PC-3 (cell line): ENCODE measurements around the gene LIF. TPM values are rescaled to one million over a fixed set of nuclear protein-coding genes. Genes with fewer than 3 reads are reported as not detected.
A peak's percentile ranks its signal among the peaks of the same experiment; 100 is the strongest.

ENCODE experiments used
- ATAC-seq: fragments of 200-7000 bp; cut with Tn5 transposase; 2 replicates; pipeline ENCODE4 v1.9.1; 2020; ENCODE audit warnings: mild to moderate bottlenecking, moderate library complexity
- BruUV-seq: library from RNA; stranded (reverse); fragments of 400-500 nt; replicated peaks from 2 replicates; lab custom pipeline; 2021; lab: Mats Ljungman, UMichigan
- CTCF ChIA-PET: fragments of 300-600 bp; sonication (Branson Sonifier 250); formaldehyde crosslinking; loops from one replicate; lab custom pipeline; 2022; ENCODE audit warnings: antibody characterized with exemption; lab: Charles Lee
- POLR2A ChIA-PET: fragments of 300-600 bp; sonication (Branson Sonifier 250); formaldehyde crosslinking; loops from one replicate; lab custom pipeline; 2022; ENCODE audit warnings: antibody characterized with exemption; ENCODE audit not compliant: unreplicated experiment; lab: Charles Lee
- DNase-seq: peaks from one replicate; pipeline ENCODE4 v3.0.0-alpha.2; 2015
- H2AFZ ChIP-seq: fragments of 300-600 bp; sonication (generic); 2 replicates; pipeline ENCODE4 v1.6.0; 2016; ENCODE audit warnings: antibody characterized with exemption, low read length
- H3F3A ChIP-seq: fragments of 300-600 bp; sonication (generic); one replicate; pipeline ENCODE4 v1.6.0; 2017; ENCODE audit warnings: antibody characterized with exemption, low read length, control low read depth, mild to moderate bottlenecking; ENCODE audit not compliant: unreplicated experiment
- H3K27ac ChIP-seq: fragments of 300-600 bp; sonication (generic); 2 replicates; pipeline ENCODE4 v1.5.1; 2016; ENCODE audit warnings: mild to moderate bottlenecking, low read length
- H3K27me3 ChIP-seq: fragments of 300-600 bp; sonication (generic); 2 replicates; pipeline ENCODE4 v1.6.1; 2016; ENCODE audit warnings: low read length, mixed read lengths
- H3K36me3 ChIP-seq: fragments of 300-600 bp; sonication (generic); 2 replicates; pipeline ENCODE4 v1.6.1; 2016; ENCODE audit warnings: low read depth, mixed run types, low read length, mixed read lengths
- H3K4me1 ChIP-seq: fragments of 300-600 bp; sonication (generic); 2 replicates; pipeline ENCODE4 v1.5.1; 2016; ENCODE audit warnings: low read length; ENCODE audit not compliant: insufficient read depth
- H3K4me2 ChIP-seq: fragments of 300-600 bp; sonication (generic); 2 replicates; pipeline ENCODE4 v1.6.0; 2016; ENCODE audit warnings: low read length
- H3K4me3 ChIP-seq: fragments of 300-600 bp; sonication (generic); 2 replicates; pipeline ENCODE4 v1.5.1; 2016; ENCODE audit warnings: mild to moderate bottlenecking, low read length, mixed read lengths
- H3K79me2 ChIP-seq: fragments of 300-600 bp; sonication (generic); 2 replicates; pipeline ENCODE4 v1.6.1; 2017; ENCODE audit warnings: low read length, mixed read lengths
- H3K9ac ChIP-seq: fragments of 300-600 bp; sonication (generic); 2 replicates; pipeline ENCODE4 v1.6.0; 2016; ENCODE audit warnings: mild to moderate bottlenecking, low read length
- H3K9me2 ChIP-seq: fragments of 300-600 bp; sonication (generic); replicated peaks from 2 replicates; pipeline ENCODE4 v1.6.1; 2016; ENCODE audit warnings: mixed run types, low read length, mixed read lengths
- H3K9me3 ChIP-seq: fragments of 300-600 bp; sonication (generic); 2 replicates; pipeline ENCODE4 v1.6.1; 2016; ENCODE audit warnings: low read length, mixed read lengths
- H4K20me1 ChIP-seq: fragments of 300-600 bp; sonication (generic); 2 replicates; pipeline ENCODE4 v1.6.1; 2016; ENCODE audit warnings: low read length, mixed read lengths
- CTCF ChIP-seq: fragments of 300-600 bp; sonication (generic); conservative IDR thresholded peaks from 2 replicates; pipeline ENCODE4 v1.5.1; 2017; ENCODE audit warnings: antibody characterized with exemption, low read depth, mild to moderate bottlenecking, low read length
- EZH2 ChIP-seq: fragments of 300-600 bp; sonication (generic); IDR thresholded peaks from one replicate; pipeline ENCODE4 v1.6.1; 2017; ENCODE audit warnings: antibody characterized with exemption, mild to moderate bottlenecking, low read length; ENCODE audit not compliant: unreplicated experiment
- EZH2phosphoT487 ChIP-seq: fragments of 300-600 bp; sonication (generic); IDR thresholded peaks from 2 replicates; pipeline ENCODE4 v1.6.1; 2018; ENCODE audit warnings: mild to moderate bottlenecking, antibody characterized with exemption, low read length, borderline replicate concordance
- intact Hi-C: fragments of 100-400 bp; cut with micrococcal nuclease; formaldehyde crosslinking; loops from 2 replicates; pipeline ENCODE4 v1.9.0; 2023
- total RNA-seq: library from RNA; depleted of rRNA; stranded (reverse); fragments of >200 nt; gene quantifications from 2 replicates; pipeline ENCODE4 v1.2.3, GENCODE V29; 2014

The LIF gene
- total RNA-seq, 1 experiment from 2014 or later: 64.1 TPM

- Histone ChIP-seq H3K9ac (no peak overlapping the region; the same call in 1 of the 2 replicates), H3K9me2 (no peaks in the 10 kb centered on the region), H3K27me3 (no peaks in the 10 kb centered on the region), H2AFZ (no peak overlapping the region), H3K4me1 (peaks cover 25% of the 10 kb centered on the region), H3K4me3 (no peak overlapping the region), H3K79me2 (0 out of 2 replicates have a peak, but pooled peaks cover 3% of the 10 kb centered on the region), H3F3A (no peaks in the 10 kb centered on the region), H3K4me2 (no peak overlapping the region), H3K27ac (peak overlapping the region; percentile 17; the same call in 1 of the 2 replicates), H4K20me1 (no peaks in the 10 kb centered on the region), H3K36me3 (no peaks in the 10 kb centered on the region), H3K9me3 (no peaks in the 10 kb centered on the region)
- ChIA-PET CTCF (interaction anchor here (0.6 to 2.2 kb wide), 6 partner anchors 40 to 179 kb away, joined by 3 to 33 read pairs (median 6); partner anchors contain the start of genes RNF215, SEC14L2 and TBC1D10A), POLR2A (interaction anchor here (0.6 to 1.0 kb wide), 2 partner anchors 9 to 40 kb away, joined by 3 to 6 read pairs; partner anchors contain the start of gene TBC1D10A)
- no TSS peak for BruUV-seq
- peak; percentile 66 for DNase-seq
- no peak for ATAC-seq
- intact Hi-C loops: loop anchor here (5.0 kb wide), 1 partner anchor 40 kb away; the partner anchor contains the start of gene TBC1D10A
- TF ChIP-seq CTCF (peak; percentile 85), EZH2phosphoT487 (no peak)
These were observed 40.5 kb upstream of the LIF start for GRCh38 chr22:30286813-30287647.

- H3K9me3 ChIP-seq: no peaks in the 10 kb centered on the region
- H3K4me2 ChIP-seq: no peak overlapping the region
- no peak for TF ChIP-seq CTCF
- no peak for TF ChIP-seq EZH2
- TF ChIP-seq EZH2phosphoT487: no peak
- POLR2A ChIA-PET: no interaction called here
- no TSS peak for BruUV-seq
- ATAC-seq (no peak), DNase-seq (no peak)
- peaks cover 23% of the 10 kb centered on the region for H3K4me1 ChIP-seq
- H3K79me2 ChIP-seq: 0 out of 2 replicates have a peak, but pooled peaks cover 3% of the 10 kb centered on the region
- H3K4me3 ChIP-seq: no peak overlapping the region
- H3K27ac ChIP-seq: peak overlapping the region; percentile 17; the same call in 1 of the 2 replicates
- intact Hi-C loops: loop anchor here (5.0 kb wide), 1 partner anchor 41 kb away; the partner anchor contains the start of gene TBC1D10A
- no peak overlapping the region; the same call in 1 of the 2 replicates for H3K9ac ChIP-seq
- no peak overlapping the region for H2AFZ ChIP-seq
- CTCF ChIA-PET: no interaction called here
- no peaks in the 10 kb centered on the region for H4K20me1 ChIP-seq
- H3K27me3 ChIP-seq: no peaks in the 10 kb centered on the region
- no peaks in the 10 kb centered on the region for H3F3A ChIP-seq
- H3K9me2 ChIP-seq: no peaks in the 10 kb centered on the region
- no peaks in the 10 kb centered on the region for H3K36me3 ChIP-seq
These were observed 39.8 kb upstream of the LIF start for GRCh38 chr22:30286331-30286730.
